Cerebellar nuclear complex (tissue), 1 donor: Measurements from ENCODE around the gene POC1B.
A peak's percentile ranks its signal among the peaks of the same experiment; 100 is the strongest.

ENCODE experiments used
- DNase-seq, 2 experiments: peaks; one replicate each; lab custom pipeline; 2025; lab: John Stamatoyannopoulos, UW

The POC1B gene

DNA sequence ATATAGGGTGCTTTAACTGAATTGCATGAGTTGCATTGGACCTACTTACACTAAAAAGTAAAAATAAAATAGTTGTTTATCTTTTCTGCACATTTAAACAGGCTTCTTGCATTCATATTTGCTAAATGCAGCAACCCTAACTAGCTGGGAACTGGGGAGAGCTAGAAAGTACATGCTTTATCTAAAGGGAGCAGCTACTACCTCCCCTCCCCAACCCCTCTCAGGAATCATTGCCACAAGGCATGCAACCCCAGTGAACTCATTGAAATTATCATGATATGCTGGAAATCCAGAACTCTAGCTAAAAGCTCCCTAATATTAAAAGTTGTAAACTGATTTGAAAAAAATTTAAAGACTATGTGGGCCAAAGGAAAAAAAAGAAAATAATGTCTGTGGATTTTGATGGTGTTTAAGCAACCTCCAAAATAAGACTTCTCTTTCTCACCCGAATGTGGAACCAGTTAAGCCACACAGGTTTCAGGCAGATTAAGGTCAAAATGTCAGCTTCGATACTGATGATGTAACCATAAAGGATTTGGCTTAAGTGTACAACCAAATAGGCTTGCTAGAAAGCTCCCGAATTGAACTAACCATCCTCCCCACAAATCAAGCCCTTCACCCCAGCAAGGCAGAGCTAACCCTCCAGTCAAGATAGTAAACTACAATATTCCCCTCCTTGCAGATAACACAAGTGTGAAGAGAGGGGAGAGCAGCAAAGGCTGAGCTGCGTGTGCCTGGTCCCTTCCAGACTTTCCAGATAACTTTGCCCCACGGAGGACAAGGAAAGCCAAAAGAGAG lies 13.8 kb upstream of the POC1B start:
- no peak for DNase-seq

DNA sequence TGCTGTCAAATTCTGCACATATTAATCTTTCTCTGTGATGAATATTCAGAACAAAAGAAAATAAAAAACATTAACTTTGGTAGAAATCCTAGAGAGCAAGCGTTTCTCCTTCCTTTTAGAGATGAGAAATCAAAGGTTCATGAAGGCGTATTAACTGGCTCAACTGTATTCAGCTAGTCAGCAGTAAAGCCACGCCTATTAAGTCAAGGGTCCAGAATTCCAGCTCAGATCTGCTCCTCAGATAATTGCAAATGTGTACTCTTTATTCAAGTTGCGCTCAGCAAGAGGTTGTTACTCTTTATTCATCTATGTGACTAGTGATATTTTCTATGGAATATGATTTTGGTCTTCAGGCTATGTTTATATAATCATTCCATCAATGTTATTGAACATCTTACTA lies 13.1 kb upstream of the POC1B start:
- DNase-seq, result no peak

- no peak for DNase-seq
Observed at GRCh38 chr12:89537389-89537788, 11.5 kb upstream of the POC1B start.

DNA sequence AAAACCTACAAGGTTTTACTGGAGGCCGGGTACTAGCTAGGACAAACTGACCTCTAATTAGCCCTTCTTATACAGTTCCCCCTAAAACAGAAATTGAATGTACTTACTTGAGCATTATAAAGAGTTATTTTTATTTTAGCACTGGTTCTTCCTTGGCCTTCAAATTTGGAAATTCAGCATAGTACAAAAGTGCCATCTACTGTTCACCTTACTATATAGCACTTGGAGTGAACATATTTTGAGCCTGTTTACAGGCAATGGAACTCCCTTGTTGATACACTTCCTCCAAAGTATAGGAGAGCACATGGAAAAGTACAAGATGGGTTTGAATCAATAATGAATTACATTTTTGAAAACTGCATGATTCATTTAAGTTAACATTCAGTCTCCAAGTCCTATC lies 3.9 kb upstream of the POC1B start:
- DNase-seq, result peak in 1 of 2 experiments; percentile 13

GRCh38 chr12:89528434-89528833 lies 2.6 kb upstream of the POC1B start:
- no peak for DNase-seq

DNA sequence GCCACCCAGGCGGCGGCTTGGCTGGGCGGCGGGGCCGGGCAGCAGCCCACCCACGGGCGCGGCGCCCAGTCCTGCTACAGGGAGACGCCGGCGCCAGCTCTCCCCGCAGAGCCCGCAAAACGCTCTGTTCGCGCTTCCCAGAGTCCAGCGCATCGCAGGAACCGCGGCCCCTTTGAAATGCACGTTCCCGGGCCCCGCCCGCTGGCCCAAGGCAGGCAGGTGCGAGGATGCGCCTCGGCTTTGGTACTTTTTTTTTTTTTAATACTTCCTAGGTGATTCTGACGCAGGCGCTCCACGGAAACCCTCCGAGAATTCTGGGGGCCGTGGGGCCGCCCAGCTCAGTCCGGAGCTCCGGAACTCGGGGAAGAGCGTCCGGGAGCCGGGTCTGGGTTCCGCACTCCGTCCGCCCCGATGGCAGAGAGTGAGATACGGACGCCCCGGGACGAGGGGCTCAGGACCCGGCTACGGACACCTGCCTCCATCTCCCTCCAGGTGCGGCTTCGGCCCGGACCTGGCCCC lies 483 bp downstream of the POC1B start:
- DNase-seq, result no peak

GRCh38 chr12:89524541-89525304 lies 1.1 kb downstream of the POC1B start, which contains the start of gene GALNT4:
Gene GALNT4, minus strand, starts transcription at chr12:89524796. Its CDS starts 247 bp downstream, at chr12:89524549.
- DNase-seq, result no peak

GRCh38 chr12:89523843-89524540 lies 1.9 kb downstream of the POC1B start:
- DNase-seq, result no peak

- DNase-seq, result no peak
Observed at GRCh38 chr12:89523393-89523792, 2.5 kb downstream of the POC1B start.

DNA sequence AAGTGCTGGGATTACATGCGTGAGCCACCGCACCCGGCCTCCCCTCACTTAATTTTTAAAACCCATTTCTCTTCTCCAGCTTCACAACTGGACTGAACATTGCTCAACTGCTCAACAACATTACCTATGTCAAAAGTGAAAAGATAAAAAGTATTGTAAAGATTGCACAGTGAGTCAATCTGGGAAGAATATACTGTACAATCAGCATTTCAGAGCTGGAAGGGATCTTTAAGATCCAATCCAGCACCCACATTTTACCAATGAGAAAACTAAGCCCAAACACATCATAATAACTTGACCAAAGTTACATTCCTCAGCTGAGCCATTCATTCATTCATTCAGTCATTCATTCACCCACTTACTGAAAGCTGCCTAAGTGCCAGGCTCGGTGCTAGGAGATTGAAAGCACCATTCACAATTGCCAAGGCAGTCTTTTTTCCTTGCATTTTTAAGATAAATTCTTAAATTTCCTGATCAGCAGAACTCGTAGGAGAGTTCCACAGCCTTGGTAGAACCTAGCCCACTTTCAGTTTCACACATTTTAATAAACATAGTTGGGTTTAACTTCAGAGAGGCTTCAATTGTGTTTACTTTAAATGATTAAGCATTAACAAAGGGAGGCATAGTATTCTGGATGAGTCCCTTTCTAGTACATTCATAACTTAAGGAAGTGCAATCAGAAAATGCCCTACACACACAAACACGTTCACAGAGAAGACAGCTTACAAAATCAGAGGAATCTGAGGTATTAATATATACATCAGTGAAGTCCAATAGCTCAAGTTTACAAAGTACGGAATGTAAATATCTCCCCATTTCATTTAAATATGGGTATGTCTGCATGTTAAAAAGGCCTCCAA lies 4.3 kb downstream of the POC1B start:
- no peak for DNase-seq

DNA sequence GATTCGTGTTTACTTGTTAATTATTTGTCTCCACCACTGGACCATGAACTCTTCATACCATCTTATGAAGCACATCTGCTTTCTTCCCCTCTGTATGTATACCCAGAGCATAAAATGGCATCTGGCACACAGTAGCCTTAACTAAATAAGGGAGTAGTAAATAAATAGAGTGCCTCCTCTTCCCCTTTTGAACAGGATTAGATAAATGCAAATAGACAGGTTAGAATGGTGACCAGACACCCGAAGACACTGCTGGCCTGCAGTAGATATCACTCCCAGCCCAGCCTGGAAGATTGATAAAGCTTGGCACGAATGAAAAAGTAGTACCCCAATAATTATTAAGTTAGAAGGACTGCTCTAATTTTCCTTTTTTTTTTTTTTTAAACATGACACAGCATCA lies 8.1 kb downstream of the POC1B start:
- DNase-seq, result no peak

DNA sequence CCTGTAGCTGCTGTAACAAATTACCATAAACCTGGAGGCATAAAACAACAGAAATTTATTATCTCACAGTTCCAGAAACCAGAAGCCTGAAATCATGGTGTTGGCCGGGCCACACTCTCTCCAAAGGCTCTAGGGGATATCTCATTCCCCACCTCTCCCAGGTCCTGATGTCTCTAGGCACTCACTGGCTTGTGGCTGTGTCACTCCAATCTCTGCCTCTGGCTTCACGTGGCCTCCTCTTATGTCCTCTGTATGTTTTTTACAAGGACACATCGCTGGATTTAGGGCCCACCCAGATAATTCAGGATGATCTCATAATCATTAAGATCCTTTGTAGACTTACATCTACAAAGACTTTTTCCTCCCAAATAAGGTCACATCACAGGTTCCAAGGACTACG lies 9.2 kb downstream of the POC1B start:
- DNase-seq, result no peak

- DNase-seq, result no peak
Observed at GRCh38 chr12:89514751-89515150, 11.1 kb downstream of the POC1B start.

GRCh38 chr12:89513544-89513943 lies 12.3 kb downstream of the POC1B start:
- DNase-seq, result no peak

DNA sequence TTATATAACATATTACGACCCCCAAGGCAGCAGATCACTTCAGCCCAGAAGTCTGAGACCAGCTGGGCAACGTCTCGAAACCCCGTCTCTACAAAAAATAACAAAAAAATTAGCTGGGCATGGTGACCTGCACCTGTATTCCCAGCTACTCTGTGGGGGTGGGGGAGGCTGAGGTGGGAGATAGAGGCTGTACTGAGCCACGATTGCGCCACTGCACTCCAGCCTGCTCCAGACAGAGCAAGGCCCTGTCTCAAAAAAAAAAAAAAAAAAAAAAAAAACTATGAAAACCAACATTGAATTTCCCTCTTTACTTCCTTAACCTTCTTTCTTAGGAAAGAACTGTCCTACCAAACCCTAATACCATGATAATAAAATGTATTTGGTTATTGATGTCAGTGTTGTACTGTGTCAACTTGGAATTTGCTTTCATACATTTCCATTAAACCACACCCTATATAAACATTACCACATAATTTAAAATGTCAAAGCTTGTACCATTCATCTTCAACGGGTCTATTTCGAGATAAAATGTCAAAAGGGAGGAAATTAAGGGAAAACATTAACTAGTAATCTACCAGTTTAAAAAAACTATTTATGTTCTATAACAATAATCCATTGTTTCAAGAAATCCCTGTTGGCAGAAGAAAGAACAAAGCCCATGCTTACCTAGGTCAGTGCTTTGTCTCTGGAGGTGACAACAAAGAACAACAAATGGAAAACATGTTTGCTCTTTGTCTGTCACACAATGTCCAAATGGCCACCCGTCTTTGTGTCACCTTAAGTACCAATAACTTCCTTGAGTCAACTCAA lies 18.6 kb downstream of the POC1B start:
- no peak for DNase-seq

DNA sequence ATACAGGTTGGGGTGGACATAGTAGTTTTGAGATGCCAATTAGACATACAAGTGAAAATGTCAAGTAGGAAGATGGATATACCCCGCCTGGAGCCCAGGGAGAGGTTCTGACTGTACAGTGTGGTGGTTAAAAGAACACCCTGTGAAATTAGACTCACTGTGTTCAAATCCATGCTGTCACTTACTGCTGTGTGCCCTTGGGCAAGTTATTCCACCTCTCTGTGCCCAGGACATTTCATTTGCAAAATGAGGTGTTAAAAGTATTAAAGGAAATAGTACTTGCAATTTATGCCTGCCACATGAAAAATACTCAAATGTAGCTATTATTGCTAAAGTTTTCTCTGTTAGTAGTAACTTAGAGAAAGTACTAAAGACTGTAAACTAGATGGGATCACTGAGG lies 19.8 kb downstream of the POC1B start:
- no peak for DNase-seq

DNA sequence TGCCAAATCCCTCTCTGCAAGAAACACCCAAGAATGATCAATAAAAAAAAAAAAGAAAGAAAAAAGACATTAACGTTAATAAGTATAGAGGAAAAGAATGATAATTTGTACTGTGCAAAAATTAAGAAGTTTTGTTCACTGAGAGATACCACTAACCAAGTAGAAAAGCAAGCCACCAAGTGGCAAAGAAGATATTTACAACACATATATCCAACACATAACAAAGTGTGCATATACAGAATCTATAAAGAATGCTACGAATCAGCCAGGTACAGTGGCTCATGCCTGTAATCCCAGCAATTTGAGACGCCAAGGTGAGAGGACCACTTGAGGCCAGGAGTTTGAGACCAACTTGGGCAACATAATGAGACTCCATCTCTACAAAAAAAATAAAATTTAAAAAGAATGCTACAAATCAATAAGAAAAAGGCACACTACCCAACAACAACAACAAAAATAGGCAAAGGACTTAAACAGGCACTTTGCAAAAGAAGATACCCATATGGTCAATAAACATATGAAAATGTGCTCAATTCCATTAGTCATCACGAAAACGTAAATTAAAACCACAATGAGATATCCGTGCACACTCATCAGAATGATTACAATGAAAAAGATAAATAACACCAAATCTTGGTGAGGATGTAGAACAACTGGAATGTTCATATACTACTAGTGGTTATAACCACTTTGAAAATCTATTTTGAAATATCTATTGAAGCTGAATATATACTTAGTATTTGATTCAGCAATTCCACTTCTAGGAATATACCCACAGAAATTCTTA lies 21.1 kb downstream of the POC1B start:
- DNase-seq, result no peak

GRCh38 chr12:89501793-89502192 lies 24.1 kb downstream of the POC1B start:
- DNase-seq, result no peak

- no peak for DNase-seq
Observed at GRCh38 chr12:89499857-89500256, 26.0 kb downstream of the POC1B start.

DNA sequence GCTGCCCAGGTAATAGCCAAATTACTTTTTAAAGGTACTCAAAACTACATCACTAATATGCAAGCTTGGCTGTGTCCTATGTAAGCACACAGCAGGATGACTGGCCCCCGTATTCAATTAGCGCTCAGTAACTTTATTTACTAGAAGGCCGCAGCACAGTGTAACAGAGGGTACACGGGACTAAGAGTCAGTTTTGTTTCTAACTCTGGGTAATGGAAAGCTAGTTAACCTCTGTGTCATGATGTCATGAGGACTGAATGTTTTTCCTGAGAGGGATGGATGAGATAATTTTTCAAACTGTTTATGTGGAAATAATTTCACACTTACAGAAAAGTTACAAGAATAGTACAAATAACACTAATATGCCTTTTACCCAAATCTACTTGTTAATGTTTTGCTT lies 28.4 kb downstream of the POC1B start:
- no peak for DNase-seq
